WTC11 (cell line): ENCODE results near the gene ST6GALNAC3. TPM values are rescaled to one million over a fixed set of nuclear protein-coding genes. Genes with fewer than 3 reads are reported as not detected.

Experiments
- ATAC-seq: fragments of 200-7000 bp; cut with Tn5 transposase; 2 replicates; pipeline ENCODE4 v1.10.0; 2021; ENCODE audit warnings: mild to moderate bottlenecking, moderate library complexity
- CTCF ChIA-PET: fragments of 300-600 bp; sonication (Branson Sonifier 250); formaldehyde crosslinking; loops from one replicate; lab custom pipeline; 2021; ENCODE audit warnings: antibody characterized with exemption; lab: Charles Lee
- POLR2A ChIA-PET: fragments of 350-600 bp; sonication (Branson Sonifier 250); formaldehyde crosslinking; loops from one replicate; lab custom pipeline; 2021; ENCODE audit warnings: antibody characterized with exemption; lab: Charles Lee
- DNase-seq: peaks from one replicate; pipeline ENCODE4 v3.0.0; 2021; ENCODE audit warnings: low spot score
- H3K27ac Mint-ChIP-seq: 2 replicates; pipeline ENCODE4 v1.8.0; 2021; ENCODE audit warnings: mixed read lengths
- H3K27me3 Mint-ChIP-seq: 2 replicates; pipeline ENCODE4 v1.8.0; 2021; ENCODE audit warnings: low read depth, mild to moderate bottlenecking, moderate library complexity, mixed read lengths
- H3K36me3 Mint-ChIP-seq: 2 replicates; pipeline ENCODE4 v1.8.0; 2021; ENCODE audit warnings: mixed read lengths
- H3K4me1 Mint-ChIP-seq: 2 replicates; pipeline ENCODE4 v1.8.0; 2022; ENCODE audit warnings: mixed read lengths
- H3K4me3 Mint-ChIP-seq: 2 replicates; pipeline ENCODE4 v1.8.0; 2021; ENCODE audit warnings: mild to moderate bottlenecking, moderate library complexity, mixed read lengths
- H3K9me3 Mint-ChIP-seq: 2 replicates; pipeline ENCODE4 v1.8.0; 2021; ENCODE audit warnings: mixed read lengths
- CBFB ChIP-seq: sonication (generic); formaldehyde crosslinking; IDR thresholded peaks from 2 replicates; pipeline ENCODE4 v1.8.1; 2022; ENCODE audit warnings: mild to moderate bottlenecking, low read depth, missing genetic modification reagents
- E2F5 ChIP-seq: sonication (generic); formaldehyde crosslinking; IDR thresholded peaks from 2 replicates; pipeline ENCODE4 v1.8.1; 2022; ENCODE audit warnings: mild to moderate bottlenecking, moderate library complexity, missing genetic modification reagents
- EMX1 ChIP-seq: fragments of 250-450 bp; sonication (Bioruptor Pico); IDR thresholded peaks from 2 replicates; pipeline ENCODE4 v1.8.0; 2021; ENCODE audit warnings: mild to moderate bottlenecking
- ERG ChIP-seq: fragments of 250-450 bp; sonication (Bioruptor Pico); IDR thresholded peaks from 2 replicates; pipeline ENCODE4 v1.8.0; 2021; ENCODE audit warnings: mild to moderate bottlenecking
- ESRRA ChIP-seq: sonication (generic); formaldehyde crosslinking; IDR thresholded peaks from 2 replicates; pipeline ENCODE4 v1.8.1; 2022; ENCODE audit warnings: mild to moderate bottlenecking, missing genetic modification reagents, borderline replicate concordance
- FOXP1 ChIP-seq: sonication (generic); formaldehyde crosslinking; IDR thresholded peaks from 2 replicates; pipeline ENCODE4 v1.8.0; 2022; ENCODE audit warnings: missing genetic modification reagents, mild to moderate bottlenecking, moderate library complexity, borderline replicate concordance
- HMGA2 ChIP-seq: fragments of 250-450 bp; sonication (Bioruptor Pico); IDR thresholded peaks from 2 replicates; pipeline ENCODE4 v1.4.0; 2021; ENCODE audit warnings: mild to moderate bottlenecking, moderate library complexity
- MAX ChIP-seq: sonication (generic); formaldehyde crosslinking; IDR thresholded peaks from 2 replicates; pipeline ENCODE4 v1.8.0; 2022; ENCODE audit warnings: mild to moderate bottlenecking, missing genetic modification reagents
- MXD4 ChIP-seq: fragments of 250-450 bp; sonication (Bioruptor Pico); IDR thresholded peaks from 2 replicates; pipeline ENCODE4 v1.8.0; 2021; ENCODE audit warnings: mild to moderate bottlenecking, moderate library complexity, borderline replicate concordance
- NFYB ChIP-seq: sonication (generic); formaldehyde crosslinking; conservative IDR thresholded peaks from 2 replicates; pipeline ENCODE4 v1.8.0; 2022; ENCODE audit warnings: low read depth, missing genetic modification reagents
- PRRX2 ChIP-seq: fragments of 250-450 bp; sonication (Bioruptor Pico); IDR thresholded peaks from 2 replicates; pipeline ENCODE4 v1.8.0; 2021; ENCODE audit warnings: mild to moderate bottlenecking
- SMAD4 ChIP-seq: sonication (generic); formaldehyde crosslinking; IDR thresholded peaks from 2 replicates; pipeline ENCODE4 v1.8.0; 2022; ENCODE audit warnings: mild to moderate bottlenecking, missing genetic modification reagents
- ZBTB43 ChIP-seq: sonication (generic); formaldehyde crosslinking; IDR thresholded peaks from 2 replicates; pipeline ENCODE4 v1.8.1; 2023; ENCODE audit warnings: mild to moderate bottlenecking, missing genetic modification reagents
- ZNF121 ChIP-seq: sonication (generic); formaldehyde crosslinking; IDR thresholded peaks from 2 replicates; pipeline ENCODE4 v1.8.0; 2023; ENCODE audit warnings: missing genetic modification reagents
- ZNF138 ChIP-seq: sonication (generic); formaldehyde crosslinking; conservative IDR thresholded peaks from 2 replicates; pipeline ENCODE4 v1.8.1; 2022; ENCODE audit warnings: mild to moderate bottlenecking, moderate library complexity, missing genetic modification reagents
- ZNF263 ChIP-seq: sonication (generic); formaldehyde crosslinking; IDR thresholded peaks from 2 replicates; pipeline ENCODE4 v1.8.1; 2022; ENCODE audit warnings: low read depth, mild to moderate bottlenecking, moderate library complexity, missing genetic modification reagents
- ZNF416 ChIP-seq: fragments of 250-450 bp; sonication (Bioruptor Pico); IDR thresholded peaks from 2 replicates; pipeline ENCODE4 v1.9.0; 2021; ENCODE audit warnings: mild to moderate bottlenecking, inconsistent platforms
- ZNF532 ChIP-seq: fragments of 250-450 bp; sonication (Bioruptor Pico); IDR thresholded peaks from 2 replicates; pipeline ENCODE4 v1.9.0; 2021; ENCODE audit warnings: mild to moderate bottlenecking, borderline replicate concordance
- total RNA-seq: library from RNA; stranded (reverse); gene quantifications from 3 replicates; pipeline ENCODE4 v1.2.3, GENCODE V29; 2021
- TF ChIP-seq, protein P1 (sequence below): sonication (generic); formaldehyde crosslinking; IDR thresholded peaks from 2 replicates; pipeline ENCODE4 v1.8.0; 2022; ENCODE audit warnings: missing genetic modification reagents
- TF ChIP-seq, protein P2 (sequence below): sonication (generic); formaldehyde crosslinking; IDR thresholded peaks from 2 replicates; pipeline ENCODE4 v1.8.1; 2022; ENCODE audit warnings: missing genetic modification reagents, borderline replicate concordance
- TF ChIP-seq, protein P3 (sequence below): sonication (generic); formaldehyde crosslinking; IDR thresholded peaks from 2 replicates; pipeline ENCODE4 v1.8.0; 2023; ENCODE audit warnings: missing genetic modification reagents
- TF ChIP-seq, protein P4 (sequence below): fragments of 250-450 bp; sonication (Bioruptor Pico); IDR thresholded peaks from 2 replicates; pipeline ENCODE4 v2.1.2; 2022; ENCODE audit warnings: mild to moderate bottlenecking, moderate library complexity

Gene ST6GALNAC3
- total RNA-seq, 1 experiment from 2014 or later = 11.9 TPM

- TF ChIP-seq ZBTB43 (CRISPR knock-in tag) (no peak), HMGA2 (CRISPR knock-in tag) (no peak), MXD4 (CRISPR knock-in tag) (no peak), NFYB (no peak)
- TF ChIP-seq, protein P1, sequence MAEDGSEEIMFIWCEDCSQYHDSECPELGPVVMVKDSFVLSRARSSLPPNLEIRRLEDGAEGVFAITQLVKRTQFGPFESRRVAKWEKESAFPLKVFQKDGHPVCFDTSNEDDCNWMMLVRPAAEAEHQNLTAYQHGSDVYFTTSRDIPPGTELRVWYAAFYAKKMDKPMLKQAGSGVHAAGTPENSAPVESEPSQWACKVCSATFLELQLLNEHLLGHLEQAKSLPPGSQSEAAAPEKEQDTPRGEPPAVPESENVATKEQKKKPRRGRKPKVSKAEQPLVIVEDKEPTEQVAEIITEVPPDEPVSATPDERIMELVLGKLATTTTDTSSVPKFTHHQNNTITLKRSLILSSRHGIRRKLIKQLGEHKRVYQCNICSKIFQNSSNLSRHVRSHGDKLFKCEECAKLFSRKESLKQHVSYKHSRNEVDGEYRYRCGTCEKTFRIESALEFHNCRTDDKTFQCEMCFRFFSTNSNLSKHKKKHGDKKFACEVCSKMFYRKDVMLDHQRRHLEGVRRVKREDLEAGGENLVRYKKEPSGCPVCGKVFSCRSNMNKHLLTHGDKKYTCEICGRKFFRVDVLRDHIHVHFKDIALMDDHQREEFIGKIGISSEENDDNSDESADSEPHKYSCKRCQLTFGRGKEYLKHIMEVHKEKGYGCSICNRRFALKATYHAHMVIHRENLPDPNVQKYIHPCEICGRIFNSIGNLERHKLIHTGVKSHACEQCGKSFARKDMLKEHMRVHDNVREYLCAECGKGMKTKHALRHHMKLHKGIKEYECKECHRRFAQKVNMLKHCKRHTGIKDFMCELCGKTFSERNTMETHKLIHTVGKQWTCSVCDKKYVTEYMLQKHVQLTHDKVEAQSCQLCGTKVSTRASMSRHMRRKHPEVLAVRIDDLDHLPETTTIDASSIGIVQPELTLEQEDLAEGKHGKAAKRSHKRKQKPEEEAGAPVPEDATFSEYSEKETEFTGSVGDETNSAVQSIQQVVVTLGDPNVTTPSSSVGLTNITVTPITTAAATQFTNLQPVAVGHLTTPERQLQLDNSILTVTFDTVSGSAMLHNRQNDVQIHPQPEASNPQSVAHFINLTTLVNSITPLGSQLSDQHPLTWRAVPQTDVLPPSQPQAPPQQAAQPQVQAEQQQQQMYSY (CRISPR knock-in tag) = no peak
Observed at GRCh38 chr1:76433526-76433925, 359.0 kb downstream of the ST6GALNAC3 start (continued).

DNA sequence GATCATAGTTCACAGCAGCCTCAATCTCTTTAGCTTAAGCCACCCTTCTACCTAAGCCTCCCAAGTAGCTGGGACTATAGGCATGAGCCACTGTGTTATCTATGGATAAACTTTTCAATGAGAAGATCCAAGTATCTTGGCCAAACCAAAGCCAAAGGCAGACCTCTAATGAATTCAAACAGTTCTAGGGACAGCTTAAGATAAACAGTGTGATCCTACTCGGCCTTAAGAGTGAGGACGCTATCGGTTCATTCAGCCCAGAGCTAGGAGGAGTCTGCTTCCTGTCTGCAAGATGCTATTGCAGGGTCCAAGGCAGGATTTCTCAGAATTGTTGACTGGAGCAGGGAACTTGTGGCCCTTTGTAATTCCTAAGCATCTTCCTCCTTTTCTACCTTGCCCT lies 368.7 kb downstream of the ST6GALNAC3 start:
- CTCF ChIA-PET = interaction anchor here (0.7 kb wide), 1 partner anchor 289 kb away, joined by 3 read pairs; no protein-coding TSS in a partner anchor
- no peak for DNase-seq
- no peak for ATAC-seq
- POLR2A ChIA-PET = no interaction called here
- no peak overlapping the region for H3K4me3 Mint-ChIP-seq
- peaks cover 12% of the 10 kb centered on the region for H3K36me3 Mint-ChIP-seq
- peaks cover 18% of the 10 kb centered on the region for H3K9me3 Mint-ChIP-seq
- no peak overlapping the region for H3K27ac Mint-ChIP-seq
- no peaks in the 10 kb centered on the region for H3K27me3 Mint-ChIP-seq
- no peaks in the 10 kb centered on the region for H3K4me1 Mint-ChIP-seq
- TF ChIP-seq, protein P2, sequence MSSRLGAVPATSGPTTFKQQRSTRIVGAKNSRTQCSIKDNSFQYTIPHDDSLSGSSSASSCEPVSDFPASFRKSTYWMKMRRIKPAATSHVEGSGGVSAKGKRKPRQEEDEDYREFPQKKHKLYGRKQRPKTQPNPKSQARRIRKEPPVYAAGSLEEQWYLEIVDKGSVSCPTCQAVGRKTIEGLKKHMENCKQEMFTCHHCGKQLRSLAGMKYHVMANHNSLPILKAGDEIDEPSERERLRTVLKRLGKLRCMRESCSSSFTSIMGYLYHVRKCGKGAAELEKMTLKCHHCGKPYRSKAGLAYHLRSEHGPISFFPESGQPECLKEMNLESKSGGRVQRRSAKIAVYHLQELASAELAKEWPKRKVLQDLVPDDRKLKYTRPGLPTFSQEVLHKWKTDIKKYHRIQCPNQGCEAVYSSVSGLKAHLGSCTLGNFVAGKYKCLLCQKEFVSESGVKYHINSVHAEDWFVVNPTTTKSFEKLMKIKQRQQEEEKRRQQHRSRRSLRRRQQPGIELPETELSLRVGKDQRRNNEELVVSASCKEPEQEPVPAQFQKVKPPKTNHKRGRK (CRISPR knock-in tag) = no peak
- TF ChIP-seq ZNF263 (no peak), CBFB (CRISPR knock-in tag) (no peak), EMX1 (CRISPR knock-in tag) (no peak), FOXP1 (CRISPR knock-in tag) (no peak), SMAD4 (no peak), ZNF532 (CRISPR knock-in tag) (no peak), ESRRA (no peak), E2F5 (CRISPR knock-in tag) (no peak), ERG (no peak), MAX (no peak), ZNF138 (CRISPR knock-in tag) (no peak), ZNF121 (CRISPR knock-in tag) (no peak), ZNF416 (CRISPR knock-in tag) (no peak), PRRX2 (CRISPR knock-in tag) (no peak)
- TF ChIP-seq, protein P3, sequence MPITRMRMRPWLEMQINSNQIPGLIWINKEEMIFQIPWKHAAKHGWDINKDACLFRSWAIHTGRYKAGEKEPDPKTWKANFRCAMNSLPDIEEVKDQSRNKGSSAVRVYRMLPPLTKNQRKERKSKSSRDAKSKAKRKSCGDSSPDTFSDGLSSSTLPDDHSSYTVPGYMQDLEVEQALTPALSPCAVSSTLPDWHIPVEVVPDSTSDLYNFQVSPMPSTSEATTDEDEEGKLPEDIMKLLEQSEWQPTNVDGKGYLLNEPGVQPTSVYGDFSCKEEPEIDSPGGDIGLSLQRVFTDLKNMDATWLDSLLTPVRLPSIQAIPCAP (CRISPR knock-in tag) = no peak
- TF ChIP-seq, protein P4, sequence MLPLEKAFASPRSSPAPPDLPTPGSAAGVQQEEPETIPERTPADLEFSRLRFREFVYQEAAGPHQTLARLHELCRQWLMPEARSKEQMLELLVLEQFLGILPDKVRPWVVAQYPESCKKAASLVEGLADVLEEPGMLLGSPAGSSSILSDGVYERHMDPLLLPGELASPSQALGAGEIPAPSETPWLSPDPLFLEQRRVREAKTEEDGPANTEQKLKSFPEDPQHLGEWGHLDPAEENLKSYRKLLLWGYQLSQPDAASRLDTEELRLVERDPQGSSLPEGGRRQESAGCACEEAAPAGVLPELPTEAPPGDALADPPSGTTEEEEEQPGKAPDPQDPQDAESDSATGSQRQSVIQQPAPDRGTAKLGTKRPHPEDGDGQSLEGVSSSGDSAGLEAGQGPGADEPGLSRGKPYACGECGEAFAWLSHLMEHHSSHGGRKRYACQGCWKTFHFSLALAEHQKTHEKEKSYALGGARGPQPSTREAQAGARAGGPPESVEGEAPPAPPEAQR (CRISPR knock-in tag) = no peak
